Right atrium auricular region (tissue), 2 donors: Measurements from ENCODE around the gene GUF1. TPM values are rescaled to one million over a fixed set of nuclear protein-coding genes. Genes with fewer than 3 reads are reported as not detected.
"Not testable (repeated sequence)": the region's sequence is repeated elsewhere in the genome, so short reads cannot be mapped to it uniquely, and the experiment has no call there.

Experiments used
- DNase-seq: peaks from one replicate; pipeline ENCODE4 v3.0.0-alpha.2; 2019; ENCODE audit warnings: low spot score
- H3K27ac ChIP-seq, 2 donors: fragments of 200-600 bp; sonication (generic); 1 replicate in 1 of 2; 2 replicates in 1 of 2; pipeline ENCODE4 v1.5.1; 2016 to 2019
- H3K27me3 ChIP-seq, 2 donors: fragments of 200-600 bp; sonication (generic); one replicate each; pipeline versions ENCODE4 v1.5.1 to v1.6.0; 2017 to 2019
- H3K36me3 ChIP-seq: fragments of 200-600 bp; sonication (generic); one replicate; pipeline ENCODE4 v1.5.1; 2016
- H3K4me1 ChIP-seq, 2 donors: fragments of 200-600 bp; sonication (generic); one replicate each; pipeline versions ENCODE4 v1.5.1 to v1.6.0; 2017 to 2019
- H3K4me3 ChIP-seq, 2 donors: fragments of 200-600 bp; sonication (generic); 1 replicate in 1 of 2; 2 replicates in 1 of 2; pipeline ENCODE4 v1.5.1; 2017 to 2019; ENCODE audit warnings: mild to moderate bottlenecking in 1 of 2, moderate library complexity in 1 of 2
- H3K9me3 ChIP-seq, 2 donors: fragments of 200-600 bp; sonication (generic); one replicate each; pipeline ENCODE4 v1.5.1; 2019
- total RNA-seq, 2 donors: library from RNA; depleted of rRNA; stranded (reverse); fragments of >200 nt; gene quantifications; one replicate each; pipeline ENCODE4 v1.1.0, GENCODE V29; 2016
- TF ChIP-seq, protein P1 (sequence below), 2 donors: fragments of 200-600 bp; sonication (generic); IDR thresholded peaks; one replicate each; pipeline ENCODE4 v1.5.1; 2019; ENCODE audit warnings: antibody characterized with exemption in 2 of 2

The GUF1 gene
- total RNA-seq, 2 donors from 2014 or later = 11.8 to 28.9 TPM

DNA sequence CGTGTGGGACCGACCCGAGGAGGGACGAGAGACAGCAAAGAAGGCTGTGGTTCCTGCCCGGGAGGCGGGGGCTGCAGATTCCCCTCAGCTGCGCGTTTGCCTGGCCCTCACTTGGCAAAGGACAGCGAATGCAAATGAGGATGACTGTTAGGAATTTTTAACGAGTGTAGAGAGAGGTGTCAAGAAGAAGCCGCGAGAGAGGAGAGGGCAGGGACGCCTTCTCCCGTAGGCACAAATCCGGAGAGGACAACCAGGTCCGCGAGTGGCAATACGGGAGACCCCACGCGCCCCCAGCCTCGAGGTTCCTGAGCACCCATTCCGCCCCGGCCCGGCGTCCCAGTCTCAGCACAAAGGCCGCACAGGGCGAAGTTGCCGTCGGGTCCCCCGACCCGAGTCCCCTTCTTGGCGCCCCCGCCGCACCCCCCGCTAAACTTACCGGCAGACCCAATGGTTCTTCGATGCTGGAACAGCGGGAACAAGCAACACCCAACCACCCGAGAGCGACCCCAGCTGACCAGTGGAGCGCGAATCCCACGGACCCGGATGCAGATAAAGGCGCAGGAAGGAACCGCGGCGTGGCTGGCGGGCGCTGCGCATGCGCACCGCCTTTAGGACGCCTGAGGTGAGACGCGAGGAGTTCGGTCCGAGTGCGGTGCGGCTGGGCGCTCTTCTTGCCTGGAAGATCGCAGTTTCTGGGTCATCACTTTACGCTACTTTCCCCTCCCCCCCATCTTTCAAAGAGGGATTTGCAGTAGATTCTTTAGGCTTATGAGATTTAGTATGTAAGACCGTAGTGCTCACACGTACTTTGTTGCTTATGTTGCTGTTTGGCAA lies 48.0 kb downstream of the GUF1 start, which contains the start of gene GNPDA2:
Gene GNPDA2, minus strand, starts transcription at position 519 of the 834 bp plus-strand sequence. CDS start 4,349 bp downstream, outside the sequence.
- DNase-seq = peak; percentile 95
- TF ChIP-seq, protein P1, sequence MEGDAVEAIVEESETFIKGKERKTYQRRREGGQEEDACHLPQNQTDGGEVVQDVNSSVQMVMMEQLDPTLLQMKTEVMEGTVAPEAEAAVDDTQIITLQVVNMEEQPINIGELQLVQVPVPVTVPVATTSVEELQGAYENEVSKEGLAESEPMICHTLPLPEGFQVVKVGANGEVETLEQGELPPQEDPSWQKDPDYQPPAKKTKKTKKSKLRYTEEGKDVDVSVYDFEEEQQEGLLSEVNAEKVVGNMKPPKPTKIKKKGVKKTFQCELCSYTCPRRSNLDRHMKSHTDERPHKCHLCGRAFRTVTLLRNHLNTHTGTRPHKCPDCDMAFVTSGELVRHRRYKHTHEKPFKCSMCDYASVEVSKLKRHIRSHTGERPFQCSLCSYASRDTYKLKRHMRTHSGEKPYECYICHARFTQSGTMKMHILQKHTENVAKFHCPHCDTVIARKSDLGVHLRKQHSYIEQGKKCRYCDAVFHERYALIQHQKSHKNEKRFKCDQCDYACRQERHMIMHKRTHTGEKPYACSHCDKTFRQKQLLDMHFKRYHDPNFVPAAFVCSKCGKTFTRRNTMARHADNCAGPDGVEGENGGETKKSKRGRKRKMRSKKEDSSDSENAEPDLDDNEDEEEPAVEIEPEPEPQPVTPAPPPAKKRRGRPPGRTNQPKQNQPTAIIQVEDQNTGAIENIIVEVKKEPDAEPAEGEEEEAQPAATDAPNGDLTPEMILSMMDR (IDR thresholded peaks at IDR 0.05) = peak in 1 of 2 donors; percentile 51
- peaks cover 0 to 15% of the 10 kb centered on the region in 2 donors for H3K4me1 ChIP-seq

DNA sequence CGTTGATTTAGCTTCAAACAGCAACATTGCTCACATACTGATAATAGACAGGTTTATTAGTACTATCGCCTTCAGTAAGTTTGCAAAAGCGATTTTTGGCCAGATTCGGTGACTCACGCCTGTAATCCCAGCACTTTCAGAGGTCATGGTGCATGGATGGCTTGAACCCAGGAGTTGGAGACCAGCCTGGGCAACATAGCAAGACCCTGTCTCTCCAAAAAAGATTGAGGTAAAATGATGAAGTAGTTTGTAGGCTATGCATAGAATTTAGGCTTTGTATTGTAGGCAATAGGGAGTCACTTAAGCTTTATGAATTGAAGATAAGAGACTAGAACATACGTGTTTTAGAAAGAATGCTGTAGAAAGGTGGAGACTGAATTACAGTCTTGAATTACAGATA lies 49.3 kb downstream of the GUF1 start:
- no peaks in the 10 kb centered on the region for H3K36me3 ChIP-seq
- no peak overlapping the region for H3K4me3 ChIP-seq
- TF ChIP-seq, protein P1 (IDR thresholded peaks at IDR 0.05) = no peak
- H3K4me1 ChIP-seq = peaks cover 0 to 15% of the 10 kb centered on the region in 2 donors
- no peaks in the 10 kb centered on the region for H3K9me3 ChIP-seq
- no peak for DNase-seq
- H3K27ac ChIP-seq = no peak overlapping the region
- H3K27me3 ChIP-seq = no peaks in the 10 kb centered on the region

More for the DNA sequence above, 48.0 kb downstream of the GUF1 start, which contains the start of gene GNPDA2:
- no peaks in the 10 kb centered on the region for H3K36me3 ChIP-seq
- H3K27ac ChIP-seq = peak within 1 kb of the TSS; percentile 88 to 91
- peak within 1 kb of the TSS; percentile 92 to 95 for H3K4me3 ChIP-seq
- no peaks in the 10 kb centered on the region for H3K9me3 ChIP-seq
- H3K27me3 ChIP-seq = no peaks in the 10 kb centered on the region

GRCh38 chr4:44728694-44729093 lies 50.5 kb downstream of the GUF1 start:
- H3K9me3 ChIP-seq, H3K27ac ChIP-seq, H3K27me3 ChIP-seq, H3K4me3 ChIP-seq, H3K36me3 ChIP-seq, DNase-seq: not testable (repeated sequence)
- H3K4me1 ChIP-seq = peaks cover 0 to 15% of the 10 kb centered on the region in 2 donors

- no peaks in the 10 kb centered on the region for H3K27me3 ChIP-seq
- no peaks in the 10 kb centered on the region for H3K9me3 ChIP-seq
- H3K36me3 ChIP-seq = no peaks in the 10 kb centered on the region
- TF ChIP-seq, protein P1 (IDR thresholded peaks at IDR 0.05) = no peak
- no peak for DNase-seq
- H3K4me1 ChIP-seq = no peaks in the 10 kb centered on the region
- no peak overlapping the region for H3K27ac ChIP-seq
- H3K4me3 ChIP-seq = no peak overlapping the region
These were observed 58.7 kb downstream of the GUF1 start for GRCh38 chr4:44736900-44737299.

DNA sequence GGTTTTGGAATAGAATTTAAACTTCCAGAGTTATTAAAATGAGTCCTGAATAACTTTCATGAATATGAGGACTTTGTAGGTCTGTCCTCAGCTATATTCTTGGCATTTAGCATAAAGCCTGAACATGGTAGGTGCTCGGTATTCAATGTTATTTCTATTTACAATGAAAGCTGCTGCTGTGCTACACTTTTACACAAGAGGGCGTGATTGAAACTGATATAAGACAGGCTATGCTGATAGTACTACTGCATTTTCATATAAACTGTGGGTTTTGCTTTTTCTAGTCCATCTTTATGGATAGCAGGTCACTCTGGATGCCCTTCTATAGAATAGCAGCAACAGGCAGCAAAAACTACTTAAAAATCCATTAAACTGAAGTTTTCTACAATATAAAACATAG lies 60.4 kb downstream of the GUF1 start:
- no peaks in the 10 kb centered on the region for H3K4me1 ChIP-seq
- no peaks in the 10 kb centered on the region for H3K27me3 ChIP-seq
- TF ChIP-seq, protein P1 (IDR thresholded peaks at IDR 0.05) = peak in 1 of 2 donors; percentile 56
- H3K9me3 ChIP-seq = no peaks in the 10 kb centered on the region
- no peak overlapping the region for H3K4me3 ChIP-seq
- no peak overlapping the region for H3K27ac ChIP-seq
- no peak for DNase-seq
- H3K36me3 ChIP-seq = no peaks in the 10 kb centered on the region

DNA sequence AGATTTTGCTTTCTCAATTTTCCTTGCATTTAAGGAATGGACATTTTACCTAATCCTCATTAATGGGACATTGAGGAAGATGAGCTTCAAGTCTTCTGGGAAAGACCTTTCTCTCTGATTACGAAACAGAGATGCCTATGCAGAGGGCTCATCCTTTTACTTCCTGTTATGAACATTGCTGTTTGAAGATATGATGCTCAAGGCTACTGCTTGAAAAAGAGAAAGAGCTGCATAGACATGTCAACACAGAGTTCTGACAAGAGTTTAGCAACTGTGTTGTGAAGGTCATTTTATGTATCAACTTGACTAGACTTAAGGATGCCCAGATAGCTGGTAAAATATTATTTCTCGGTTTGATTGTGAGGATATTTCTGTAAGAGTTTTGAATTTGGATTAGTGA lies 62.0 kb downstream of the GUF1 start:
- peaks cover 0 to 4% of the 10 kb centered on the region in 2 donors for H3K9me3 ChIP-seq
- no peaks in the 10 kb centered on the region for H3K27me3 ChIP-seq
- TF ChIP-seq, protein P1 (IDR thresholded peaks at IDR 0.05) = no peak
- H3K27ac ChIP-seq = no peak overlapping the region
- no peak overlapping the region for H3K4me3 ChIP-seq
- H3K4me1 ChIP-seq = no peaks in the 10 kb centered on the region
- no peaks in the 10 kb centered on the region for H3K36me3 ChIP-seq
- no peak for DNase-seq

Other genes starting within 250 kb of the GUF1 start
- gene KCTD8, start 229.6 kb upstream of the GUF1 start, total RNA-seq = 1 to 10 TPM in 1 of 2 donors, under 1 TPM in 1; 0.74 to 1.0 TPM
- 1 to 10 TPM; 1.4 TPM for gene YIPF7, start 26.8 kb upstream of the GUF1 start, total RNA-seq
- 10 to 100 TPM; 11.6 to 13.8 TPM for gene GNPDA2, start 48.1 kb downstream of the GUF1 start, total RNA-seq